GM21526 (cell line): Measurements from ENCODE around the gene TTC6.

Experiments used
- ATAC-seq: cut with Tn5 transposase; IDR thresholded peaks from one replicate; pipeline ENCODE4 v1.9.1; 2021; ENCODE audit warnings: moderate library complexity; ENCODE audit not compliant: unreplicated experiment, low FRiP score

The TTC6 gene

DNA sequence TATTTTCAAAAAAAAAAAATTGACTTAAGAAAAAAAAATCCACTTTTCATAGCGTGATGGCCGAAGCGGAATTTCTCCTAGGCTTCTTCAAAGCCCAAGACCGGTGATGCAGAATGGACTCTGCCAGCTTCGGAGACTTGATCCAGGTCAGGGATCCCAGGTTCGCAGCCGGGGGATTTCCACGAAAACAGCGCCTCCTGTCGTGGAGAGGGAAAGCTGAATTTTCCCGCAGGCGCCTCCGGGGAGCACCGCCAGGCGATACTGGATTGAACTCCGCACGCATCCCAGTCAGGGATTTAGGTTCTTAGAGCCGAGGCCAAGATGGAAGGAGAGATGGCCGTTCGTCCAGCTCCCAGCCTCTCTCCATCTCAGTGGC lies 2.1 kb downstream of the TTC6 start:
- no peak for ATAC-seq

DNA sequence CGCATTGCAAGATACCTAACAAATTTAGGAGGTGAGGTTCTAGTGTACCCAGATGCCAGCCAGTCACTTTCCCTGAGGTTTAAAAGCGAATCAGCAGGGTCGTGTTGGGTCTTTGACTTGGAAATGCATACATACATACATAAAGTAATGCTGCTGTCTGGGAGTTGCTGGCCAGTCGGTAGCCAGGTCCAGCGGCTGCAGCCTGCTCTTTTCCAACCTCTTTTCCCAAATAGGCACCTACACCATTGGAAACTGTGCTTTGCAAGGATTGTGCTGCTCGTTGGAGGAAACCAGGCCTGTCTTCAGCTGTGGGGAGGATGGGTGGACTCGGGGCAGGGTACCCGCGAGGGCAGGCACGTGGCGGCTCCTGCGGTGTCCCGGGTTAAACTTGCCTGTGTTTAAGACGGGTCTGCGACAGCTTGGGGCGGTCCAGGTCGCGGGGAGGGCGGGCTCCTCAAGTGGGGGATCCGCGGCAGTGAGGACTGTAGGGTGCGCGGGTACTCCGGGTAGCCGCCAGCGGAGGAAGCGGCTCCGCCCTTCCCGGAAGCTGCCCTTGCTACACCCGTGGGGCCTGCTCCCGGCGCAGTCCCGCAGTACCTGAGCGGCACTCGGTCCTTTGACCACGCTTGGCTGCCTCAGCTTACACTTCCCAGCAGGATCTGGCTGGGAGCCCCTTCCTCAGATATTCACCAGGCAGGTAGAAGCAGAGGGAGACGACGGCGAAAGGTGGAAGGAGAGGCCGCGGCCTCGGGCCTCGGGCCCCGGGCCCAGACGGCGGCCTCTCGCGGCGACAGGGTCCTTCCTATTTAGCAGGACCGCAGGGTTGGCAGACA lies 2.7 kb downstream of the TTC6 start:
- ATAC-seq: no peak

DNA sequence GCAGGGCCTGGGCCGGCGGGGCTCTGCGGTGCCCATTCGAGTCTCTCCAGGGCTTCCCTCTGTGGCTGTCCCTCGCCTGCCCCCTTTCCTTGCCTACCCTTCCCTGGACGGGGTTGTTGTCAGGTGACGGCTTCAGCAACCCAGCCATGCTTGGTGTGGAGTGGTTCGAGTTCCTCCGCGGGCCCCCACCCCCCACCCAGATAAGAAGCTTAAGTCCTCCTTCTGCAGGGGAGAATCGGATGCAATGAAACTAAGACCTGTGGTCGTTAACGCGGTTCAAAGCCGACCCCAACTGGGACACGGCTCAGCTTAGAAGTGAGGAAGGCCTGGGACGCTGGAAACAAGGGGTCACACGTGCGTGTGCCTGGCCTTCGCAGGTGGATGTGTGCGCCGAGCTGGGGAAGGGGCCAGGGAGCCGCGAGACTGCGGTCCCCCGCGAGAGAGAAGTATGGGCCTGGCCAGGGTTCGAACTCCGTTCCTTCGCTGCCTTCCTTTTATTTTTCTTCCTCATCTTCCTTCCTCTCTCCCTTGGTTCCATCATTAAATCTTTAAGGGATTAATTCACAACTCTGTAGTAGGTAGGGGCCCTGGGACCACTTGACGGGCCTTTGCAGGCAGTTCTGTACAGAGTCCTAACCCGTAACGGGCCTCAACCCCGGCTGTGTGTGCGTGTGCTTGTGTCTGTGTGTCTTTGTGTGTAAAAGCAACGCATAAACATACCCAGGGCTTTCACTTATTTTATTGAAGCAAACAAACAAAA lies 3.5 kb downstream of the TTC6 start:
- no peak for ATAC-seq

DNA sequence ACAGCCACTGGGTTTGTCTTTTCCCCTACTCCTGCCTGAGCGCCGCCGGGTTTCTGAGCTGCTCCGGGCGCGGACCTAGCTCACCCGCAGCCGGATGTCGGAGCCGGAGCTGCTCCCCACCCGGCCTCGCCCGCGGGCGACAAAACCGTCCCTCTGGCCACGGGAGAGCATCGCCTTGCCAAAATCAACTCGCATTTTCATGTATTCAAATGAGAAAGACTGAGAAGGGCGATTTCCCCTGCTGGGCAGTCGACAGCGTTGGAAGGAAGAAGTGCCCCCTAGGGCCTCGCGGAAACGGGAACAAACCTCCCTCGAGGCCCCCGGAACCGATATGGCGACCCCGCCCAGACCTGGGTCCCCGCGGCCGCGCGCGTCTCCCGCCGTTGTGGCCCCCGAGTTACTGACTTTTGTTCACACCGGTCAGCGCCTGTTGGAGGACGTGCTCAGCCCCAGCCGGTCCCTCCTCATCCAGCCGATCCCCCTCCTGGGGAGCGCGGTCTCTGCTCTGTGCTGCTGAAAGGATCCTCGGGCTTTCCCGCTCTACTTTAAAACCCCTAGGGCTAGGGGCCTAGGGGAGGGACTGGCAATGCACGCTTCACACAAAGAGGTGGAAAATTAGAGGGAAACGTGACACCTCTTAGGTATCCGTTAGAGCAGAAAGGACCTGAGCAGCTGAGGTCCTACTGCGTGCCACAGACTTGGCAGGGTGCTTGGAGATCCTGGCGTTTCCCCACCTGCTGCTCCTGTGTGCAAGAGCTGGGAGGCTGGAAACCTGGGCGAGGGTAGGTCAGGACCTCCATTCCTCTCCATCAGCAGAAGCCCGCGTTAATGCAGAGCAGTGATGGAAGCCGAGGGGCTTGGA lies 4.3 kb downstream of the TTC6 start:
- no peak for ATAC-seq

DNA sequence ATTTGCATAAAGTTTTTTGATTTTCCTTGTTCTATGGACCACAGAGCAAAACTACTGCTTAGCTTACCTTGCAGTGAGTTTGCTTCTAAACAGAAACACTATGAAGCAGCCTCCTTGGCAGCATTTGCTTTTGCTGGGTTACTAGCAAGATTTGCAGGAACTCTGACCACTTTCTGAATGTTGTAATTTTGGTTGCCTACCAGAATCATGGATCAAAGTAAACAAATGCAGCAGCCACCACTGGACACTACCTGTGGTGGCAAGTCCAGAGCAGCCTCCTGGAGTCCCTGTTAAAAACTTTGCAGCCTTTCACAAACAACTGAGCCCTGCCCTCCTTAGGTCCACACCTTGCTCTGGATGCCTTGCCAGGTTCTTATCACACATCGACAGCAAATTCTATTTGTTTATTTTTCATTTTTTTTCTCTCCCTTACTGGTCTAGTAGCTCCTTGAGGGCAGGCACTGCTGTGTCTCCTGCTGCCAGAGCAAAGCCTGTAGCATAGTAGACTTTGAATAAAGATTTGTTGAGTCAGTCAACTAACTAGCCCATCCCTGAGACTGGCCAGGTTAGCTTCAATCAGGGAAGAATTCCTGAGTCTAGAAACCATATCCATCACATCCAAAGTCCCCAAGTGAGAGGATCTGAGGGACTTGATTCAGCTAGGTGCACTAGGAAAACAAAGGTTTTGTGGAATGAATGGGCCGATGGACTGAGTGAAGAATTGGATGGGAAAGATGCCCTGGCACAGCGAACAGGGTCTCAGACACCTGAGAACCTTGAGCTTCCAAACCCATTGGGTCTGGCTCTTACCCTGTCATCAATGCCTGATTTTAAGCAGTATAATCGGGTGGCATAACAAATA lies 5.7 kb downstream of the TTC6 start:
- no peak for ATAC-seq

DNA sequence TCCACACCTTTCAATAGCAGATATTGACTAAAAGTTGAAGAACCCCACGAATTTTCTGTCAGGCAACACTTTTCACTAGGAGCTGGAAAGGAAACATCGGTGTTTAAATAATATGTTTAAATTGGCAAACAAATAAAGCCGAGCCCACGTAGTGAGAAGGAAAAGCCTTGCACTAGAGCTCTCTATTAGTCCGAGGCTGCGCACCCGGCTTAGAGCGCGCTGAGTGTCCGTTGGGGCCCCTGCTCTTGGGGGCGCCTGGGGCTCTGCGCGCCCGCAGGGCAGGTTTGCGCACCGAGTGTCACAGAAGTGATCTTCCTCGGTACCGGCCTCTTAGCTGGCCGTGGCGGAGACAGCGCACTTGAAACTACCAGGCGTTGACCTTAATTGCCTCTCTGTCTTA lies 6.4 kb downstream of the TTC6 start:
- ATAC-seq: no peak

DNA sequence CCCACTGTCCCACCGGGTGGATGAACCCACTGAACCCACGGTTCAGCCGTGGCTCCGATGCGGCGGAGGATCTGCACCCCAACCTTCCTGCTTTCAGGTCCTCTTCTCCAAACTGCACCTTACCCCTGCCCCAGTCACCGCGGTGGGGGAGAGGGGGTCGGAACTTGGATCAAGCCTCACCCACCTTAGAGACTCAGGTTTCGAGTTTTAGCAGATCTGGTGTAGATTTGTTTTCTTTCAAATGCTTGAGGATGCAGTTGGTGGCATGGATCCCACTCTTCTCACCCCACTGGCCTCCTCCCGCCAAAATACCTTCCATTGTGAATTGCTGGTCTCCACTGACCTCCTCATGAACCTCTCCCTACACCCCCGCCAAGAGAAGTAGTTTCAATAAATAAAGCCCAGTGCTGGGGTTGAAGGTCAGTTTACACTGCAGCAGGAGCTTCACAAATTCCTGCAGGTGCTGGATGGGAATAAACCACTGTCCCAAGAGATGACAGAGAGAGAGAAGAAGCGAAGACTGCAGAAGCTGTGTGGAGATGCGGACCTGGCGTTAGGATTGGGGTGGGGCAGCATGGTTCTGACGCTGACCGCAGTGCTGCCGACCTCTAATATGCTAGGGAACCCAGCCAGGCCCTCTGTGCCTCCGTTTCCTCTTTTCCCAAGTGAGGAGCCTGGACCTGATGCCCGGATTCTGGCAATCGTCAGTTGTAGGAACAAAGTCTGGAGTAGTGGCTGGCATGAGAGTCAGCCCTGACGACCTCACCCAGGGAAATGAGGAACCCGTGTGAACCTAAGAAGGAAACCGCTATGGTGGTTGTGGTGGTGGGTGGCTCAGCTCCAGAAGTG lies 7.4 kb downstream of the TTC6 start:
- ATAC-seq: no peak

DNA sequence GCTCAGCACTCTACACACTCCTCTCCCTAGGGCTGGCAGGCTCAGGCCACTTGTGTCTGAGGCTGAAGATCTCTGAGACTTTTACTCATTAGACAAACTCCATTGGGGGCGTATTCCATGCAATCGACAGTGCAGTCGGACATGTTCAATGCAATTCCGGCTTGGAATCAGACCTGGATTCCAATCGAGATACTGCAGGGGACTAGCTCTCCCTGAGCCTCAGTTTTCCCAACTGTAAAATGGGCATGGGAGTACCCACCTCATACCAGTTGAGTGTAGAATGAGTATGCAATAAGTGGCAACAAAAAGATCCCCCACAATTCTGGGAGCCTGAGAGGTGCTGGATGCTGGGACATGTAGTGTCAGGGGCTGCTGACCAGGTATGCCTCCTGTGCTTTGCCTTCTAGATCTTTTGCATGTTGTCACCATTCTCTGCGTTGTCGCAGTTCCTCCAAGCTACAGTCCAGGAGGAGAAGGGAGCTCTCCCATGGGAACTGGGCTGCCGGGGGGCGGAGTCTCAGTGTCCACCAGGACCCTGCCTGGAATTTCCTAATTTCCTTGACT lies 8.3 kb downstream of the TTC6 start:
- no peak for ATAC-seq

DNA sequence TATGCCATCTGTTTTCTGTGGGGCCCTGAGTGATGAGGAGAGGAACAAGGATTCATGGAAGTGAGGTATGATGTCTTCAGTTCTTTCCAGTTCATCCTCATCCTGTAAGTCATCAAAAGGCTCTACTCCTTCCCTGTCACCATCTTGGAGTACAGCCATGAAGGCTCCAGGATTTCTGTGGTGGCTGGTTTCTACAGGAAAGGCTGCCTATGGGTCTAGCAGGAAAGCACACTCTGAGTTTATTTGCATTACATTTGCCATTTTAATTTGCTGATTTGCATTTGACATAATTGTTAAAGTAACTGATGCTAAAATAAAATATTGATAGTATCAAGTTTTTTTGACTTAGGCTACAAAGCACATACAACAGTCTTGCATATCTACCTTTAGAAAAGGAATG lies 11.2 kb downstream of the TTC6 start:
- no peak for ATAC-seq

DNA sequence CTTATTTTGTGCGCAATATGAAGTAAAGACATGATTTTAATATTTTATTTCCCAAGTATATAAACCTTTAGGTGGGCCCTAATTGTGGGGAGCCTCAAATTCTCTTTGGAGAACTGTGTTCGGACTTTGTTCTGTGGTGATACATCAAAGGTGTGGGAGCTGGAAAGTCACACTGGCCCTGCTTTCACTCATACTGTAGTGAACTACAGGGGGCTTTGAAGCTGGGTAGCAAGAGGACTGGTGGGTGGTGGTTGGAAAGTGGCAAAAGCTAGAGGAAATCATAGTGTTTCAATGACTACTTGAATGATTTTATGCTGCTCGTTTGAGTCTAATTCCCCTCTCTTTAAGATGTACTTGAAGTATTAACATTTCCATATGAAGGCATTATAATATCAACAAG lies 13.2 kb downstream of the TTC6 start:
- ATAC-seq: no peak

DNA sequence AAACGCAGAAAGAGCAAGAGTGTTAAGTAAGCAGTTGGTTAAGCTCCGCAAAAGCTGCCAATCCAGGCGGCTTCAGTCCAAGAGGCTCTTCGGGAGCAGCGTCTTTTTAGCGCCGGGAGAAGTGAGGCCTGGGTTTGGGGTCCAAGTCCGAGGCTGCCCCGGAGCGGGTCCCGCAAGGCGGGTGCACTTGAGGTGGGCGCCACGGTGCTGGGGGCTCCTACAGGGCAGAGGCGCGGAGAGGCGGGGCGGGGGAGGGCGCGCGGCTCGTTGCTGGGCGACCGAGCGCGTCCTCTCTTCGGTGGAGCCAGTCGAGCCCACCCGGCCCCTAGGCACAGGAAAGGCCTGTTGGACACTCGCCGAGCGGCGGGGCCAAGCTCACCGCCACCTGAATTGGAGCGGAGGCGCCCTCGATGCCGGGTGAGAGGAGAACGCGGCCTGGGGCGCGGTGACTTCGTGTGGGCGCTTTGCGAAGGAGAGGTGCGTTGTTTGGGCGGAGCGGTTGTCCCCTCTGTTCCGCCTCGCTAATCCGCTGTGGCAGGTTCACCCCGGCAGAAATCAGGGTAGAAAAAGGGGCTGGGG lies 15.6 kb downstream of the TTC6 start:
- ATAC-seq: no peak

DNA sequence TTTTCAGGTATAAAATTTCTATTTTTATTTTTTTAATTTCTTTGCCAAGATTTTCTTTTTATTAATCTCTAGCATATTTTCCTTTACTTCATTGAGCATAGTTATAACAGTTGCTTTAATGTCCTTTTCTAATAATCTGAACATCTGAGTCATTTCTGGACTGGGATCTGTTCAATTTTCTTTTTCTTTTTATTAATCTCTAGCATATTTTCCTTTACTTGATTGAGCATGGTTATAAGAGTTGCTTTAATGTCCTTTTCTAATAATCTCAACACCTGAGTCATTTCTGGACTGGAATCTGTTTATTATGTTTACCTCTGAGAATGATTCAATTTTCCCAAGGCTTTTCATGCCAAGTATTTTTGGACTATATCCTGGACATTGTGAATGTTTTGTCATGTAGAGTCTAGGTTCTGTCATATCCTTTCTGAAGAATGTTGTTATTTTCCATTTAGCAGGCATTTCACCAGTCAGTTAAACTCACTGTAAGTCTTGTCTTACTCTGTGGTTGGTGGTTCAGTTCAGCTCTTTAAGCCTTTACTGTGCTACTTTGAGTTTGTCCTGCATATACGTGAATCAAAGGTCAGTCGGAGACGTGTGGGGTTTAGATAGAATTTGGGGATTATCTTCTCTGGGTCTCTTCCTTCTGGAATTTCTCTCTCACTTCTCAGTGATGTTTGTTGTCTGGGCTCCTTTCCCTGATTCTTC lies 20.3 kb downstream of the TTC6 start:
- ATAC-seq: no peak

DNA sequence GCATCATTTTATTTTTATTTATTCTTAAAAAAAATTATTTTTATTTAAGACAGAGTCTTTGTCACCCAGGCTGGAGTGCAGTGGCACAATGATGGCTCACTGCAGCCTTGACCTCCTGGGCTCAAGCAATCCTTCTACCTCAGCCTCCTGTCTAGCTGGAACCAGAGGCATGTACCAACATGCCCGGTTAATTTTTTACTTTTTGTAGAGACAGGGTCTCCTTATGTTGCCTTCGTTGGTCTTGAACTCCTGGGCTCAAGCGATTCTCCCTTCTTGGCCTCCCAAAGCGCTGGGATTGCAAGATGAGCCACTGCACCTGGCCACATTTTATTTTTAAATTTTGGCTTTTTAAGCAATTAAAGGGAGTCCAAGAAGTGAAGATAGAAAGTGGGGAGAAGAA lies 21.4 kb downstream of the TTC6 start:
- no peak for ATAC-seq

DNA sequence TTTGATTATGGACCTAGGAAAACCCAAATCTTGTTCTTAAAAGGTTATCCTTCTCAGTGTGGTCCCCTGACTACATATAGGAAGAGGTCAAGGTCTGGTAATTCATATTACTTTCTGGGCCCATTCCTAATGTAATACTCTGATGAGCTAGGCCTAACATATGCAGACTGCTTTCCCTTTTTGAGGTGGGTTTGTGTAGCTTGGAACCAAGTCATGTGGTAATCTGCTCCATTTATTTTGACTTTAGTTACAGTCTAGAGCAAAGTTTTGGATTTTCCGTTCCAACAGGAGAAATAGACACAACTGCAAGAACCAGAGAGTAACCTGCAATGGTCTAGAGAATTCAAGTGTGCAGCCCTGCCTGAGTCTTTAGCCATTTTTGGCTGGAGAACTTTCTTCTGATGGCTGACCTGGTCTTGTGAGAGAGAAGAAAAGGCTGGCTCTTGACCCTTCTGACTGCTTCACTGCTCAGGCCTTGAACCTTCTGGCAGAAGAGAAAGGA lies 22.5 kb downstream of the TTC6 start:
- ATAC-seq: no peak

DNA sequence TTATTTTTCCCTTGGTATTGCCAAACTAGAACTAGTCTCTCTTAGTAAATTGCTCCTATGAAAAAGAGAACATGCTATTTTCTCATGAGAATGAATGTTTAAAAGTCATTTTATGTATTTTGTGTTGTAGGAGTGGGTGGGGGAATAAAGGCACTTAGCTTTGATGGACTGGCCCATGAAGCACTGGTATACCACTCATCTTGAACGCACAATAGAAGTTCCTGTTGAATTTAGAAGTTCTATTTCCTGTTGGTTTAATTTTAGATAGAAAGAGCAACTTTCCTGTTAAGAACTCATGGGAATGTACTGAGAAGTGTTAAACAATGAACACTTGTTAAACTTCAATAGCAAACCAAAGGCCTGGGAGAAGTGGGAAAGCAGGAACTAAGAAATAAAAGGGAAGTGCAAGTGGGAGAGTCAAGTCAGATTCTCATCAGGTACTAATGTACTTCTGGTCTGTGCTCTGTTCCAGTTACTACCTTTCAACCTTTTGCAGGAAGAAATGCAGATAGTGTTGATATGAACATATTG lies 23.1 kb downstream of the TTC6 start:
- no peak for ATAC-seq

DNA sequence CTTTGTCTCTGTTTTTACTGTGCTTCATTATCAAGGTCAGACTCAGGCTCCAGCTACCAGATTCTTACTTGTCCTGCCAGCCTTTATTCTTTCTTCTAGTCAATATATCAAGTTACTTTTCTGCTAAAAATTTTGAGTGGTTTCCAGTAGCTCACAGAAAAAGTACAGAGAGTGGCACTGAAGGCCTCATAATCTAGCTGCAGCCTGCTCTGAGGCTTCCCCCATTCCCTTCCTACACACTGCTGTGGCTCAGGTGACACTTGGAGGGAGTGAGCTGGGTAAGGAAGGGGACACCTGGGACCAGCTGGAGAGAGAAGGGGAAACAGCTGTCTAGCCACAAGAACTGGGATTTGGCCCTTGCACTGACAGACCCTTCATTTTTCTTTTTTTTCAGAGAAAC lies 25.4 kb downstream of the TTC6 start:
- ATAC-seq: no peak

DNA sequence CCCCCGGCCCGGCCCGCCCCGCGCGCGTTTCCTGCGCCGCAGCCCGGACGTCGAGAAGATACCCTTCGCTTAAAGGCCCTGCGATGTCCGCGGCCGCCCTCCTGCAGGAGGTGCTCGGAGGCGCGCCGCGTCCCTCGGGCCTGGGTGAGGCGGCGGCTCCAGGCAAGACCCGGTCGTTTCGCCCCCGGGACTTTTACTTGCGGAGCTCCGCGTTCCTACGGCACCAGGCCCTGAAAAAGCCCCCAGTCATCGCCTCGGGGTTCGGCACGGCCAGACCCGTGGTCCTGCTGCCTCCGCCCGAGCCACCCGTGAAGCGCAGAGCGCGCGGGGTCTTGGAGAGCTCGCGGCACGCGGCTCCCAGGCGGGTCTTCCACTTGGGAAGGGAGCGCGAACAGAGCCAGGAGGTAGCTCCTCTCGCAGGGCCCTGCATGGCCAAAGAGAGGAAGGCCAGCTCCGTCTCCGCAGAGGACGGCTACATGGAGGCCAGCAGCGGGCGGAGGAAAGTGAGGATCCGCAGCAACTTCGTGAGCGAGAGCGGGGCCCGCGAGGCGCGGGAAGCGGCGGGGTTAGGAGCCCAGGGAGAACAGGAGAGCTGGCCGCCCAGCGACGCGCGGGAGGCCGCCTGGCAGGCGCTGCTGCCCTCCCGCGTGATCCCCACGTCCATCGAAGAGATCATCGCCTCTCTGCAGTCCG lies 26.9 kb downstream of the TTC6 start:
- ATAC-seq: no peak
